HG02885 (cell line): ENCODE data around the gene ILF2.
A peak's percentile ranks its signal among the peaks of the same experiment; 100 is the strongest.
"Not testable (repeated sequence)": the region's sequence is repeated elsewhere in the genome, so short reads cannot be mapped to it uniquely, and the experiment has no call there.

Experiments
- ATAC-seq: cut with Tn5 transposase; IDR thresholded peaks from one replicate; pipeline ENCODE4 v1.9.1; 2021; ENCODE audit warnings: mild to moderate bottlenecking; ENCODE audit not compliant: unreplicated experiment, poor library complexity

The ILF2 gene

GRCh38 chr1:153680120-153680403 lies 9.3 kb upstream of the ILF2 start:
- no peak for ATAC-seq

- no peak for ATAC-seq
Measured at GRCh38 chr1:153679337-153680119, 8.7 kb upstream of the ILF2 start.

DNA sequence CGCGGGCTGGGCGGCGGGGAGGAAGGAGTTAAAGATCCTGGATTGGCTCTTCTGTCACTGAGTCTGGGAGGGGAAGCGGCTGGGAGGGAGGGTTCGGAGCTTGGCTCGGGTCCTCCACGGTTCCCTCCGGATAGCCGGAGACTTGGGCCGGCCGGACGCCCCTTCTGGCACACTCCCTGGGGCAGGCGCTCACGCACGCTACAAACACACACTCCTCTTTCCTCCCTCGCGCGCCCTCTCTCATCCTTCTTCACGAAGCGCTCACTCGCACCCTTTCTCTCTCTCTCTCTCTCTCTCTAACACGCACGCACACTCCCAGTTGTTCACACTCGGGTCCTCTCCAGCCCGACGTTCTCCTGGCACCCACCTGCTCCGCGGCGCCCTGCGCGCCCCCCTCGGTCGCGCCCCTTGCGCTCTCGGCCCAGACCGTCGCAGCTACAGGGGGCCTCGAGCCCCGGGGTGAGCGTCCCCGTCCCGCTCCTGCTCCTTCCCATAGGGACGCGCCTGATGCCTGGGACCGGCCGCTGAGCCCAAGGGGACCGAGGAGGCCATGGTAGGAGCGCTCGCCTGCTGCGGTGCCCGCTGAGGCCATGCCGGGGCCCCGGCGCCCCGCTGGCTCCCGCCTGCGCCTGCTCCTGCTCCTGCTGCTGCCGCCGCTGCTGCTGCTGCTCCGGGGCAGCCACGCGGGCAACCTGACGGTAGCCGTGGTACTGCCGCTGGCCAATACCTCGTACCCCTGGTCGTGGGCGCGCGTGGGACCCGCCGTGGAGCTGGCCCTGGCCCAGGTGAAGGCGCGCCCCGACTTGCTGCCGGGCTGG lies 7.9 kb upstream of the ILF2 start, which contains the start of gene NPR1:
TSS of gene NPR1 (plus strand) at position 170 of the 818 bp plus-strand sequence. CDS start at position 591, 421 bp downstream.
- ATAC-seq, result no peak

DNA sequence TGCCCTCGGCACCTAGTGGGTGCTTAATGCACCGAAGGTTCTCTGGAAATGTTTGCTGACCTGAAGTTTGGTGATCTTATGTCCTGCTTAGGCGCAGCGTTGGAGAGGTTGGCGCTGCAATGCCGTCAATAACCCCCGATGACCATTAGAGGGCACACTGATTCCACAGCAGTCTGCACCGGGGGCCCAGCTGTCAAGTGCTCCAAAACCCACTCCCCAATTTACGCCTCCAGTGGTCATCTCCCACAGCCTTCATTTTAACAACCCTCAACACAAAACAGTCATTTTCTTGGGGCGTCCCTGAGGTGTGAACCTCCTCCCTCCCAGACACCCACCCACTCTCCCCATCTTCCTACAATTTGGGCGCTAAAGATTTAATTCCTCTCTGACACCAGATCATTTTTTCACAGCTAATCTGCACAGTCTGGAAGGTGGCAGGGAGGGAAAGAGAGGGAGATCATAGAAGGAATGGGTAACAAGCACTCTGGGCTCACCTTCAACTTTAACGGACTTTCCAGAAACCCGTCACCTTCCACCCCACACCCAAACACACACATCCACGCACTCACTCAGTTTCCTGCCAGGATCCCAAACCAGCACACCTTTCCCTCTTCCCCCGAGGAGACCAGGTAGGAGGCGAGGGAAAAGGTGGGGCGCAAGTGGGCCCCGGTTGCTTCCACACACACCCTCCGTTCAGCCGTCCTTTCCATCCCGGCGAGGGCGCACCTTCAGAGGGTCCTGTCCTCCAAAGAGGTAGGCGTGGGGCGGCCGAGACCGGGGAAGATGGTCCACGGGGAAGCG lies 7.1 kb upstream of the ILF2 start:
- ATAC-seq, result no peak

GRCh38 chr1:153673511-153673910 lies 2.7 kb upstream of the ILF2 start:
- ATAC-seq, result no peak

DNA sequence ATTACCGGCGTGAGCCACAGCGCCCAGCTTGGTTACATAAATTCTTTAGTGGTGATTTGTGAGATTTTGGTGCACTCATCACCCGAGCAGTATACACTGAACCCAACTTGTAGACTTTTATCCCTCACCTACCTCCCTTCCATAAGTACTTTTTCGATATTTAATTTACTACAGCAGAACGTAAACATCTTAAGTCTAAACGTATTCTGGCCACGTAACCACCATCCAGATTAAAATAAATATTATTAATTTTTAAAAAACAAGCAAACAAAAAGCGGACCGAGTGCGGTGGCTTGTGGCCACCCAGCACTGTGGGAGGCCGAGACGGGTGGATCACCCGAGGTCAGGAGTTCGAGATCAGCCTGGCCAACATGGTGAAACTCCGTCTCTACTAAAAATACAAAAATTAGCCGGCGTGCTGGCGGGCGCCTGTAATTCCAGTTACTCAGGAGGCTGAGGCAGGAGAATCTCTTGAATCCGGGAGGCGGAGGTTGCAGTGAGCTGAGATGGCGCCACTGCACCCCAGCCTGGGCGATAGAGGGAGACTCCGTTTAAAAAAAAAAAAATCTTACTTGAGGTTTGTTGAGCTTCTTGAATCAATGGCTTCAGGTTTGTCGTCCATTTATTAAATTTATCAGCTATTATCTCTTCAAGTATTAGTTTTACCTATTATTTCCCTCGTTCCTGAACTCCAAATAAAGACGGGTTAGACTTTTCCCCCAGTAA lies 998 bp upstream of the ILF2 start:
- ATAC-seq, result not testable (repeated sequence)

GRCh38 chr1:153670257-153670858 lies 435 bp downstream of the ILF2 start:
- no peak for ATAC-seq

DNA sequence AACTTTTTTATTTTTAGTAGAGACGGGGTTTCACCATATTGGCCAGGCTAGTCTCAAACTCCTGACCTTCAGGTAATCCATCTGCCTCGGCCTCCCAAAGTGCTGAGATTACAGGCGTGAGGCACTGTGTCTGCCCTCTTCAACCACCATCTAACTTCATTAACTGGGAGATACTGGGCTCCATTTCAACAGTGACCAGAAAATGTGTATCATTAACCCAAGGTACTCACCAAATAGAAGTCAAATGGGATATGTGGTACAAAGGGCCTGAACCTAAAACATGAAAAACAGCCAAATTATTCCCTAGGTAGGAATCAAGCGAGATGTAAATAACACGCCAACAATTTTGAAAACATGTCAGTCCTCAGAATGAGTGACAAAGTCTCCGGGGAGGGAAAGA lies 1.2 kb downstream of the ILF2 start:
- ATAC-seq, result no peak

DNA sequence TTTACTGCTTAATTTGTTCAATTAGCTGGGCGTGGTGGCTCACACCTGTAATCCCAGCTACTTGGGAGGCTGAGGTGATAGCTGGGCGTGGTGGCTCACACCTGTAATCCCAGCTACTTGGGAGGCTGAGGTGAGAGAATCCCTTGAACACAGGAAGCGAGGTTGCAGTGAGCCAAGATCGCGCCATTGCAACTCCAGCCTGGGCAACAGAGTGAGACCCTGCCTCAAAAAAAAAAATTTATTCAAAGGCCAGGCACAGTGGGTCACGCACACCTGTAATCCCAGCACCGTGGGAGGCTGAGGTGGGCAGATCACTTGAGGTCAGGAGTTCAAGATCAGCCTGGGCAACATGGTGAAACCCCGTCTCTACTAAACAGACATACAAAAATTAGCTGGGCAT lies 2.1 kb downstream of the ILF2 start:
- ATAC-seq, result not testable (repeated sequence)

GRCh38 chr1:153667439-153667838 lies 3.4 kb downstream of the ILF2 start:
- ATAC-seq, result no peak

DNA sequence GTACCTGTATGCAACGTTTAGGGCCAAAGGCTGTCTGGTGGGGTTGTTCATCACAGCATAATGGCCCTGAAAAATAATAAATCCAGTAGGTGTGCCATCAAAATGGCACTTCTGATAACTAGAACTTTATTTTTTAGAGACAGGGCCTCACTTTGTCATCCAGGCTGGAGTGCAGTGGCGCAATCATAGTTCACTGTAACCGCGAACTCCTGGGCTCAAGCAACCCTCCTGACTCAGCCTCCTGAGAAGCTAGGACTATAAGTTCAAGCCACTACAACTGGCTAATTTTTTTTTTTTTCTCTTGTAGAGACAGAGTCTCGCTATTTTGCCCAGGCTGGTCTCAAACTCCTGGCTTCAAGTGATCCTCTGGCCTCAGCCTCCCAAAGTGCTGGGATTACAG lies 7.6 kb downstream of the ILF2 start:
- ATAC-seq, result no peak

DNA sequence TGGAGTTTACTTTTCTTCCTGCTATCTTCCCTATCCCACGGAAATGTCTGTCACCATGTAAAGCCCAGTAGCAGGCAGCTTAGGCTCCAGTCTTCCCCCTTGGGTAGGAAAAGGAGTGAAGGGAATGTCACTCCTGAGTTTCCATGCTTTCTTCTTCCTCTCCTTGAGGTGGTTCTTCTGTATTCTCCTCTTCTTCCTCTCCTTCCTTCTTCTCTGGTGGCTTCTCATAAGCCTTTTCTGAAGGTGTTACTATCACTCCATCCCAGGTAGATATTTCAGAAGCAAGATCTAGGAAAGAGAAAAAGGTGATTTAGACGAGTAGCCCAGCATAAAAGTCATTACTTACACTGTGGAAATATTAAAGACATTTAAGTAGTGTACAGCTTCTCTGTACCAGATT lies 8.5 kb downstream of the ILF2 start:
- ATAC-seq, result no peak

DNA sequence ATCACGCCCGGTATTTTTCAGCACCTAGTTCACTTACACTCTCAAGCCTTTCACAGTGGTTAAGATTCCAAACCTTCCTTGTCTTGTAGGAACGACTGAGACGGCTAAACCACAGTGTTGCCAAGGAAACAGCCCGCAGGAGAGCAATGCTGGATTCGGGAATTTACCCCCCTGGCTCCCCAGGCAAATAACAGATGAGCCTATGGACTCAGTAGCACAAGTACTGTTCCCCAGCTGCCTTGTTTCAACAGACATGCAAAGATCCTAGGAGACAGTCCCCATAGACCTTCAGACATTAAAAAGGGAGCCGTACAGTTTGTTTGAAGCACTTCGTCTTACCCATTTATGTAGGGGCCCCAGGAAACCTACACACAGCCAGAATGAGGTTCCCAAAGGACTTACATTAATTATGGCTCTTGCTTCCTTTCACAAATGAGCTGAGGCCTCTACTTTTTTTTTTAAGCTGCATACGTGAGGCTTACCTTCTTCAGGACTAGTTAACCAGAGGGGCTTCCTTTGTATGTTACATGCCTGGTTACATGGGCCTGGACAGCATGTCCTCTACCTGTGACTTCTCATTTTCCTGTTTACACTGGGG lies 9.6 kb downstream of the ILF2 start:
- ATAC-seq, result no peak

DNA sequence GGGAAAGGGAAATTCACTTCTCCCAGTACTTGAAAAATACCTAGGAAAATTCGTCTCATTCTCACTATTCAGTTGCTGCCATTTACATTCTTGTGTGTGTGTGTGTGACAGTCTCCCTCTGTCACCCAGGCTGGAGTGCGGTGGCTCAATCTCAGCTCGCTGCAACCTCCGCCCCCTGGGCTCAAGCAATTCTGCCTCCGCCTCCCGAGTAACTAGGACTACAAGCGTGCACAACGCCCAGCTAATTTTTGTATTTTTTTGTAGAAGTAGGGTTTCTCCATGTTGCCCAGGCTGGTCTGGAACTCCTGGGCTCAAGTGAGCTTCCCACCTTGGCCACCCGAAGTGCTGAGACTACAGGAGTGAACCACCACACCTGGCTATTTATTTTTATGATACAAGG lies 11.1 kb downstream of the ILF2 start:
- ATAC-seq, result no peak

DNA sequence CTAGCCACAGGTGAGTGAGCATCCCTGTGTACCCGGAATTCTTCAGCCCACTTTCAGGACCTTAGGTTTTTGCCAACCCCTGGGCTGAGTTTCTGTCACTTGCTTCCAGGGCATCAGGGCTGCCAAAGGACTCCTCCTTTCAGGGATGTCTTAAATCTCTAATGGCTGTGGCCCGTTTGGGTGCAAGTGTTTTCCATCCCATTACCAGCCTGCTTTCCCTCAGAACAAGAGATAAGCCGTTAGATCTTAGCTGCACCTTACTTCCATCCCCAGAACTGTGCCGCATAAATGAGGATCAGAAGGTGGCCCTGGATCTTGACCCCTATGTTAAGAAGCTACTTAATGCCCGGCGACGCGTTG lies 11.6 kb downstream of the ILF2 start:
- ATAC-seq, result peak; percentile 7

- peak; percentile 92 for ATAC-seq
Measured at GRCh38 chr1:153658400-153659174, 12.2 kb downstream of the ILF2 start, which contains the start of gene SNAPIN. SNAPIN (plus strand) TSS chr1:153658703; CDS start chr1:153658744, 41 bp downstream.

- ATAC-seq, result no peak
Measured at GRCh38 chr1:153655333-153655732, 15.5 kb downstream of the ILF2 start.

- ATAC-seq, result no peak
Measured at GRCh38 chr1:153652805-153653500, 17.8 kb downstream of the ILF2 start.
